Stimulated activated CD8-positive, alpha-beta memory T cell treated with anti-CD3 and anti-CD28 coated beads, Interleukin-15, amount 100 ng/mL, for 48 hours (primary cell): Measurements from ENCODE around the gene ITPR2.
"Not testable (repeated sequence)": the region's sequence is repeated elsewhere in the genome, so short reads cannot be mapped to it uniquely, and the experiment has no call there.

Experiments used
- DNase-seq, 2 donors: peaks; one replicate each; pipeline ENCODE4 v3.0.0-alpha.2; 2020; ENCODE audit warnings: low read depth in 2 of 2

The ITPR2 gene

GRCh38 chr12:26702741-26703140, 130.3 kb downstream of the ITPR2 start:
- no peak for DNase-seq

- DNase-seq = no peak
Measured at GRCh38 chr12:26701604-26702215, 131.3 kb downstream of the ITPR2 start.

GRCh38 chr12:26700430-26700829, 132.6 kb downstream of the ITPR2 start:
- no peak for DNase-seq

- no peak for DNase-seq
Measured at GRCh38 chr12:26699237-26699636, 133.8 kb downstream of the ITPR2 start.

- no peak for DNase-seq
Measured at GRCh38 chr12:26698186-26698585, 134.8 kb downstream of the ITPR2 start.

GRCh38 chr12:26697217-26697616, 135.8 kb downstream of the ITPR2 start:
- no peak for DNase-seq

GRCh38 chr12:26696613-26697092, 136.3 kb downstream of the ITPR2 start:
- DNase-seq = no peak

- no peak for DNase-seq
Measured at GRCh38 chr12:26696048-26696612, 136.9 kb downstream of the ITPR2 start.

GRCh38 chr12:26694402-26694801, 138.6 kb downstream of the ITPR2 start:
- no peak for DNase-seq

GRCh38 chr12:26692407-26692806, 140.6 kb downstream of the ITPR2 start:
- no peak for DNase-seq

- no peak for DNase-seq
Measured at GRCh38 chr12:26691234-26691970, 141.6 kb downstream of the ITPR2 start.

GRCh38 chr12:26690601-26691000, 142.4 kb downstream of the ITPR2 start:
- DNase-seq = no peak

- DNase-seq = no peak
Measured at GRCh38 chr12:26689281-26689841, 143.6 kb downstream of the ITPR2 start.

- DNase-seq = no peak
Measured at GRCh38 chr12:26688344-26688904, 144.6 kb downstream of the ITPR2 start.

- no peak for DNase-seq
Measured at GRCh38 chr12:26686408-26686807, 146.6 kb downstream of the ITPR2 start.

- DNase-seq = no peak
Measured at GRCh38 chr12:26684101-26684500, 148.9 kb downstream of the ITPR2 start.

- no peak for DNase-seq
Measured at GRCh38 chr12:26683443-26683842, 149.6 kb downstream of the ITPR2 start.

- no peak for DNase-seq
Measured at GRCh38 chr12:26680727-26681455, 152.1 kb downstream of the ITPR2 start.

- no peak for DNase-seq
Measured at GRCh38 chr12:26678697-26679660, 154.0 kb downstream of the ITPR2 start.

- DNase-seq = not testable (repeated sequence)
Measured at GRCh38 chr12:26671487-26671886, 161.5 kb downstream of the ITPR2 start.

GRCh38 chr12:26668847-26669246, 164.1 kb downstream of the ITPR2 start:
- no peak for DNase-seq
